Measurements from ENCODE around the gene TAF11L2. TPM values are rescaled to one million over a fixed set of nuclear protein-coding genes. Genes with fewer than 3 reads are reported as not detected.
"Not testable (repeated sequence)": the region's sequence is repeated elsewhere in the genome, so short reads cannot be mapped to it uniquely, and the experiment has no call there.

The TAF11L2 gene
- not detected in 2 replicates for total RNA-seq (2014; rRNA removed; shearing (Covaris generic))

DNA sequence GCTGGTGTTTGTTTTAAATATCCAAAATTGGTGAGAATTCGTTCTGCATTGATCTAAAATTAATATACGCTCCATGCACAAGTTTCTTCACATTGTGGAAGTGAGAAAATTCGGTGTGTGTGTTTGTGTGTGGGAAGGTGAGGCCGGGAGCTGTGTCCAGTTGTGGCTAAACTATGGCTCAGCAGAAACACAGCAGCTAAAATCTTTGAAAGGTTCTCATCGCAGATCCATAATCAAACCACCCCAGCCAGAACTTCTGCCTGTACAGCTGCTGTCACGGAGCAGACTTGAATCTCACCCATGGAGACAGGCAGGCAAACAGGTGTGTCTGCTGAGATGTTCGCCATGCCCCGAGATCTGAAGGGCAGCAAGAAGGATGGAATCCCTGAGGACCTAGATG is at the start of gene TAF11L2:
TSS of gene TAF11L2 (plus strand) at position 301 of the 400 bp plus-strand sequence.
- DNase-seq (ENCODE audit: low spot score) = not testable (repeated sequence)

DNA sequence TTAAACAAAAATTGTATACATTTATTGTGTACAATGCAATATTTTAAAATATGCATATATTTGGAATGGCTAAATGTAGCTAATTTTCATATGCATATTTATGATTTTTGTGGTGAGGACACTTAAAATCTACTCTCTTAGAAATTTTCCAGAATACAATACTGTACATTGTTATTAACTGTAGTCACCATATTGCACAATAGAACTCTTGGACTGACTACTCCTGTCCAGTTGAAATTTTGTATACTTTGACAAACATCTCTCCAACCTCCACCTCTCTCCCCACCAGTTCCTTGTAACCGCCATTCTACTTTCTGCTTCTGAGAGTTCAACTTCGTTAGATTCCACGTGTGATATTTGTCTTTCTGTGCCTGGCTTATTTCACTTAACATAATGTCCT is 49.2 kb upstream of the TAF11L2 start:
- DNase-seq (ENCODE audit: low spot score) = no peak

DNA sequence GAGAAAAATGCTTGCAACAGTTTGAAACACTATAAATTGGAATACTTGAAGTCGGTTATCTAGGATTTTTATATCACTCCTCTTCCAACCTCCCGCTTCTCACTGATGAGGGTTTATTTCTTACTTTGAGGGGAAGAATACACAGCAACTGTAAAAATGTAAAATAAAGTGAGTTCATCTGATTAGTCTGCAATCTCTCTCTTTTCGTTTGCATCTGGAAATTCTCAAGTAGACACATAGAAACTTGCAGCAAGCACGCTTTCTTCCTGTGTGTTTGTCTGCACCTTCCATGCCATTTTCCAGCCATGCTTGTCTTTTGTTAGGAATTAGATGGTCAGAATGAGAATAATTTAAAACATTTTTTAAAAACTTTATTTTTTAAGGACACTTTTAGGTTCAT is 45.1 kb upstream of the TAF11L2 start:
- no peak for DNase-seq (ENCODE audit: low spot score)

DNA sequence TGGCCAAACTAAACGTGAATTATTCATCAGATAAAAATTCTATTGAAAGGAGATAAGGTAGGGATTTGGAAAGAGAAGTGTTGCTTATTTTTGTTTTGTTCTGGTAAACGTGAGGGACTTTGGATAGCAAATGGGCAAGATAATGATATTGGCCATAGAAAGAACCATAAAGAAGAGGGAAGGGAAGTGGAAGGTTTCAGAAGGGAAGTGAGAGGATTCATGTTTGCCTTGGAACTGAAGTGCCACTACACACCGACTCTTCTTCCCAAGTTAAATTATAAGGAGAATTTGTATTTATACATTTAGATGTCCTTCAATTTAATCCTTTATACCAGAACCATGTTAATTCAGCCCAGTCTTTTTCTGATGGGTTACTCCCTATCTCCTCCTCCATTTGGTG is 42.1 kb upstream of the TAF11L2 start:
- DNase-seq (ENCODE audit: low spot score) = no peak

DNA sequence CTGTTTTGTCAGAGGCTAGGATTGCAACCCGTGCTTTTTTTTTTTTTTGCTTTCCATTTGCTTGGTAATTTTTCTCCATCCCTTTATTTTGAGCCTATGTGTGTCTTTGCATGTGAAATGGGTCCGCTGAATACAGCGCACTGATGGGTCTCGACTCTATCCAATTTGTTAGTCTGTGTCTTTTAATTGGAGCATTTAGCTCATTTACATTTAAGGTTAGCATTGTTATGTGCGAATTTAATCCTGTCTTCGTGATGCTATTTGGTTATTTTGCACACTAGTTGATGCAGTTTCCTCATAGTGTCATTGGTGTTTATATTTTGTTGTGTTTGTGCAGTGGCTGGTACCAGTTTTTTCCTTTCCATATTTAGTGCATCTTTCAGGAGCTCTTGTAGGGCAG is 36.2 kb upstream of the TAF11L2 start:
- DNase-seq (ENCODE audit: low spot score) = no peak

DNA sequence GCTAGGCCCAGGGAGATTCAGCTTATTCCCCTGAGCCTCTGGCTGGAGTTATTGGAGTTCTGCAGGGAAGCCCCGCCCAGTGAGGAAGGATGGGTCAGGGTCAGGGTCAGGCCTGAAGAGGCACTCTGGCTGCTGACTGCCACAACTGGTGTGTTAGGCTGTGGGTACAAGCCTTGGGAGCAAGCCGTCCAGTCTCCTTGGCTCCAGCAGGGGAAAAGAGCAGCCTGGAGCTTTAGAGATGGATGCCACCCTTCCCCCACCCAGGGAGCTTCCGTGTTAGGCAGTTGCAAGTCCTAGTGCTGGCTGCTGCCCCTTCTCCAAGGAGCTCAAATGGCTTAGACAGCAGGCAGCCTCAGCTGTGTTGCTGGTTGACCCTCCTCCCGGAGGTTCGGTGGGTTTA is 34.4 kb upstream of the TAF11L2 start:
- DNase-seq (ENCODE audit: low spot score) = no peak

DNA sequence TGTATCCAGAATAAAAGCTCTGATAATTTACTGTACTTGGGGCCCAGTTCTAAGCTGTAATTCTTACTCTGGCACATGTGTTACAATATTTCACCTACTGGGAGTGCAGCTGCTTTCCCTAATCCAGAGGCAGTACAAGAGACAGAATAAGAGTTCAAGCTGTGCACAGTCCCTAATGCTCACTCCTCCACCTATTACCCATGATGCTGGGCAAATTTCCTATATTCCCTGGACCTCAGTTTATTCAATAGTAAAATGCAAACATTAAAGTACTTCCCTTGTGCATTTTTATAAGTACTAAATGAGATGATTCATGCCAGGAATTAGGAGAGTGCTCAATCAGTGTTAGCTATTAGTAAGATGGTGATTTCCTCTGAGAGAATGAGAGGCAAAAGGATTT is 28.0 kb upstream of the TAF11L2 start:
- DNase-seq (ENCODE audit: low spot score) = no peak

DNA sequence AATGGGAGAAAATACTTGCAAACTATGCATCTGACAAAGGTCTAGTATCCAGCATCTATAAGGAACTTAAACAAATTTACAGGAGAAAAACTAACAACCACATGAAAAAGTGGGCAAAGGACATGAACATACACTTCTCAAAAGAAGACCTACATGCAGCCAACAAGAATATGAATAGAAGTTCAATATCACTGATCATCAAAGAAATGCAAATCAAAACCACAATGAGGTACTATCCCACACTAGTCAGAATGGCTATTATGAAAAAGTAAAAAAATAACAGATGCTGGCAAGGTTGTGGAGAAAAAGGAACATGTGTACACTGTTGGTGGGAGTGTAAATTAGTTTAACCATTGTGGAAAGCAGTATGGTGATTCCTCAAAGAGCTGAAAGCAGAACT is 23.0 kb upstream of the TAF11L2 start:
- not testable (repeated sequence) for DNase-seq (ENCODE audit: low spot score)

DNA sequence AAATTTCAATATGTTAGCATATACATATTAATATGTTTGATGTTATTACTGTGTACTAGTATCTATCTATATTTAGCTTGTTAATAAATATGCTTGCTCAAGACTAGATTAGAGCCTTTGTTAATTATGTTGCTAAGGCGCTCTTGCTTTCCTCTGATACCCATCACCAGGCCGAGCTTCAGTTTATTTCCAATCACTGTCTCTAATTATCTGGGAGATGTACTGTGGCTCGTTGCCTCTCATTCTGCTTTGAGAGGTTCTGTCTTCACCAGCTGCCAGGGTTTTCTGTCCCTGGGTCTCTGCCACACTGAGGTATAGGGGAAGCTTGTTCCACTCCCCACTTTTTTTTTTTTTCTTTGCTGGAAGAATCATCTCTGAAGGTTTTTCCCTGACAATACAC is 21.0 kb upstream of the TAF11L2 start:
- DNase-seq (ENCODE audit: low spot score) = no peak

DNA sequence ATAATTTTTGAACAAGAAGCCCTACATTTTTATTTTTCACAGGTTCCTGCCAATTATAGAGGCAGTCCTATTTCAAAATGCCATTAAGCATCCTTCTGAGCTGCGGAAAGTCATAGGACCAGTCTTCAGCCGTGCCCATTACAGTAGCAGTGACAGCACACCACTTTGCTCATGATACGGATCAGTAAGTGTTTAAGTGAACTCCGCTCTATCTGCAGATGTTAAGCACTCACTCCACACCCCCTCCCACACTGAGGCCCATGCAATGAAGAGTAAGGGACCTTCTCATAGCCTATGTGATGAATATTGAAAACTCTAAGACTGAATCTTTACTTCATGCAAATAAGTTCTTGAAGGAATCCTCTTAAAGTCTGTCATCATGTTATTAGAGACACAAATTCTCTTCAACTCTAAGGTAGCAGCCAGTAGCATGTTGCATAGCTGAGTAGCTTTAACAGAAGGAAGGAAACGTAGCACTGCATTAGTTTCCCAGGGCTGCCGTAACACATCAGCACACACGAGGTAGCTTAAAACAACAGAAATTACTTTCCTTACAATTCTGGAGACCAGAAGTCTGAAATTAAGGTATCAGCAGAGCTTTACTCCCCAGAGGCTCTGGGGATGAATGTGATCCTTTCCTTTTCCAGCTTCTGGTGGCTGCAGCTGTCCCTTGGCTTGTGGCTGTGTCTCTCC is 20.3 kb upstream of the TAF11L2 start:
- no peak for DNase-seq (ENCODE audit: low spot score)

DNA sequence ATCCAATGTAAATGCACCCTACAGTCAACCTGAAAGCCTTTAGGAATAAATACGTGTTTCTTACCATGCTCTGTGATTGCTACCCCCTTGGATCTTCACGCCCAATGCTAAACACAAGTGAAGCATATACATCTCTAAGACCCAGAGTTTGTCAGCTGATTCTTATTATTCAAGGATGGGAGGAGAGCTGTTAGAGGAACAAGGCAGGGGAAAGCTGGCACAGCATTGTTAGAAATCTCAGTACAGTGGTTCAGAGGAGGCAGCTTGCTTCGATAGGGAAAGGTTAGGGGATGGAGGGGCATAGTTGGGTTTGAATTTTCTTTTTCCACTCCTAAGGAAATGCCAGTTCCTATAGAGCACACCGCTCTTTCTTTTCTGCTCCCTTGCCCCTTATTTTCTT is 16.7 kb upstream of the TAF11L2 start:
- no peak for DNase-seq (ENCODE audit: low spot score)

DNA sequence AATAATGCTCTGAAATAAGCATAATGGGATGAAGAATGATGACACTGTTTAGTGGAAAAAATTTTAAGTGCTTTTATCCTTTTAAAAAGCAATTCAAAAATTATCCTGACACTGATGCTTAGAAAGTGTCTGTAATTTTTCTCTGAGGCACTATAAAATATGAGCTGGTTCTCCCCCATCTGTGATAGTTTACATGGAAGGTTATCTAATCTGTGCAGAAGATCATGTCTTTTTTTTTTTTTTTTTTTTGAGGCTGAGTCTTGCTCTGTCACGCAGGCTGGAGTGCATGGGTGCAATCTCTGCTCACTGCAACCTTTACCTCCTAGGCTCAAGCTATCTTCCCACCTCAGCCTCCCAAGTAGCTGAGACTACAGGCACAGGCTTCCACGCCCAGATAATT is 15.2 kb upstream of the TAF11L2 start:
- DNase-seq (ENCODE audit: low spot score) = no peak

DNA sequence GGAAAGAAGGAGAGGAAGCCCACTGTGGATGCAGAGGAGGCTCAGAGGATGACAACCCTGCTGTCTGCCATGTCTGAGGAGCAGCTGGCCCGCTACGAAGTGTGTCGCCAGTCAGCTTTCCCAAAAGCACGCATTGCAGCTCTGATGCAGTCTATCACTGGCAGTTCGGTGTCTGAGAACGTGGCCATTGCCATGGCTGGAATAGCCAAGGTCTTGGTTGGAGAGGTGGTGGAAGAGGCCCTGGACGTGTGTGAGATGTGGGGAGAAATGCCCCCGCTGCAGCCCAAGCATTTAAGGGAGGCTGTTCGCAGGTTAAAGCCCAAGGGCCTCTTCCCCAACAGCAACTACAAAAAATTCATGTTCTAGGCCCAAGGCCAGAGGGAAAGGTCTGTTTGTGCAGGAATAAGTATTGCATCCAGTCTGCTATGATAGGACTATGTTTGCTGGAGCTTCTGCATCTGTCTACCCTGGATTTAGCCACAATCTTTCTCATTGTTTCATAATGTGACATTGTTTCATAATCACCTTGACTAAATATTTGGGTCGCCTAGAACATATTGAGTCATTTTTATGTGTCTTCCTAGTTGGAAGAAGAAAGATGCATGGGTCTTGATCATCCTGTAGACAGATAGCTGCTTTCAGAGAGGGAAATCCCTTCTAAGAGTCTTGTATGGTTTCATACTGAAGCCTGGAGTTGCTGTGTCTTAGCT is 11.4 kb upstream of the TAF11L2 start:
- DNase-seq (ENCODE audit: low spot score) = not testable (repeated sequence)

DNA sequence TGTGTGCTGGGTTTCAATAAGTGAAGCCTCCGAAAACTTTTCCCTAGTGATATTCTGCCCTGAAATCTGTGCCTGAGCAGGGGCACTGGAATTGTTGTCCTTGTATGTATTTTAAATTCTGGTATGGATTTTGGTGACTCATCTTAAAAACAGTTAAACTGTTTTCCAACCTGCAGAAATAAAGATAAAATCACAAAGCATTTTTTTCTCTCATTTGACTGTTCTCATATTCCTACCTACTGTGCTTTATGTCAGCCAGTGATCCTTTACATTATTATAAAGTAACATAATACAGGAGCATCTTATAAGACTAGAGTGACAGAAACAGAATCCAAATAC is 10.9 kb upstream of the TAF11L2 start:
- DNase-seq (ENCODE audit: low spot score) = no peak

DNA sequence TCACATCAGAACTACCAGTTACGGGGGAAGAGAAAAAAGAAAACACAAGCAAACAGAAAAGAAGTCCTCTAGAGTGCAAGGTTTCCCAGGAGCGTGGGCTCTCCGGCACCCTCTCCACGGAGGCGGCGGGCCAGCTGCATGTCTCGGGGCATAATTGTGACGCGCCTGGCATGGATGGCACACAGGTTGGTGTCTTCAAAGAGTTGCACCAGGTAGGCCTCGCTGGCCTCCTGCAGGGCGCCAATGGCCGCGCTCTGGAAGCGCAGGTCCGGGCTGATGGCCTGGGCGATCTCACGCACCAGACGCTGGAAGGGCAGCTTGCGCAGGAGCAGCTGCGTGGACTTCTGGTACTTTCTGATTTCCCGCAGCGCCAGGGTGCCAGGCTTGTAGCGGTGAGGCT is 6.8 kb upstream of the TAF11L2 start:
- DNase-seq (ENCODE audit: low spot score) = not testable (repeated sequence)

DNA sequence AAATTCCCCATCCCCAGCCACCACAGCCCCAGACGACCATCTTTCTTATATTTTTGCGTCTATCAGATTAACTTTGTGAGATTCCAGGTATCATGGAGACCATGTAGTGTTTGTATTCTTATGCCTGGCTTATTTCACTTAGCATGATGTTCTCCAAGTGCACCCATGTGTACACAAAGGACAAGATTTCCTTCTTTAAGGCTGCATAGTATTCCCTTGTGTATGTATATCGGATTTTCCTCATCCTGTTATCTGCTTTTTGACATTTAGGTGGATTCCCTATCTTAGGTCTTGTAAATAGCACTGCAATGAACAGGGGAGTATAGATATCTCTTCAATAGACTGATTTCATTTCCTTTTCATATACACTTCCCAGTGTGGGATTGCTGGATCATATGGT is 5.3 kb upstream of the TAF11L2 start:
- no peak for DNase-seq (ENCODE audit: low spot score)

DNA sequence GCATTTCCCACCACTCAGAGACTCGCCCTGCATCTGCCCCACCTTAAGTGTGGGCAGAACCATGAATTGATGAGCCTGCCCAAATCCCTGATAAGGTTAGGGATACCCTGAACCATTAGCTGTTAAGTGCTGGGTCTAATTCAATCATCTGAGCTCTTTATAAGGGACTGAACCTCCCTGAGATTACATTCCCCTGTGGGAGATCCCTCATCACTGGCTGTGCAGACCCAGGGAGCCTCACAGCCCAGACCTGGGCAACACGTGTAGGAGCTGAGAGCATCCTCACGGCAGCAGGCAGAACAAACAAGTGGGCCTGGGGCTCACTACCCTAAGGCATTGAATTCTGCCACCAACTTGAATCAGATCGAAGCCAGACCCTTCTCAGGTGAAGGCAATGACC is 585 bp upstream of the TAF11L2 start:
- DNase-seq (ENCODE audit: low spot score) = no peak

DNA sequence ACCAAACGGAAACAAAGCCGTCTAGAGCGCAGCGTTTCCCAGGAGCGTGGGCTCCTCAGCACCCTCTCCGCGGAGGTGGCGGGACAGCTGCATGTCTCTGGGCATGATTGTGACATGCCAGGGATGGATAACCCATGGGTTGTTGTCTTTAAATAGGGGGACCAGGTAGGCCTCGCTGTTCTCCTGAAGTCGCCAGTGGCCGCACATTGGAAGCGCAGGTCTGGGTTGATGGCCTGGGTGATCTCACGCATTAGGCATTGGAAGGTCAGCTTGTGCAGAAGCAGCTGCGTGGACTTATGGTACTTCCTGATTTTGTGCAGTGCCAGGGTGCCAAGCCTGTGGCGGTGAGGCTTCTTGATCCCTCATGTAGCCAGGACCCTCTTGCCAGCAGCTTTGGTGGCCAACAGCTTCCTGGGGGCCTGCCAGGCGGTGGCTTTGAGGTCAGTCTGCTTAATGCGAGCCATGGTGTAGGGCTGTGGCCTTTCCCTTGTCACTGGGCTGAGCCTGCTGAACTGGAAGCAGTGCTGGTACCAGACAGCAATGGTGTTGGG is 13.8 kb downstream of the TAF11L2 start:
- DNase-seq (ENCODE audit: low spot score) = no peak

DNA sequence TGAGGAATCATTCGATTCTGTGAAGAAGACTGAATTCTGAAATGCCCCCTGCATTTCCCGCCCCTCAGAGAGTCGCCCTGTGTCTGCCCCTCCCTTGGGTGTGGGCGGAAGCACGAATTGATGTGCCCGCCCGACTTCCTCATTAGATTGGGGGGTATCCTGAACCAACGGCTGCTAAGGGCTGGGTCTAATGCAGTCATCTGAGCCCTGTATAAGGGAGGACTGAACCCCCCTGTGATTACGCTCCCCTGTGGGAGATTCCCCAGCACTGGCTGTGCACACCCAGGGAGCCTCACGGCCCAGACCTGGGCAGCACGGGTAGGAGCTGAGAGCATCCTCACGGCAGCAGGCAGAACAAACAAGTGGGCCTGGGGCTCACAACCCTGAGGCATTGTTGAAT is 19.5 kb downstream of the TAF11L2 start:
- not testable (repeated sequence) for DNase-seq (ENCODE audit: low spot score)

DNA sequence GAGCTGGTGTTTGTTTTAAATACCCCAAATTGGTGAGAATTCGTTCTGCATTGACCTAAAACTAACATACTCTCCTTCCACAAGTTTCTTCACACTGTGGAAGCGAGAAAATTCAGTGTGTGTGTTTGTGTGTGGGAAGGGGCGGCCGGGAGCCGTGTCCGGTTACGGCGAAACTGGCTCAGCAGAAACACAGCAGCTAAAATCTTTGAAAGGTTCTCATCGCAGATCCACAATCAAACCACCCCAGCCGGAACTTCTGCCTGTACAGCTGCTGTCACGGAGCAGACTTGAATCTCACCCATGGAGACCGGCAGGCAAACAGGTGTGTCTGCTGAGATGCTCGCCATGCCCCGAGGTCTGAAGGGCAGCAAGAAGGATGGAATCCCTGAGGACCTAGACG is 20.0 kb downstream of the TAF11L2 start, which contains the start of gene TAF11L3:
TSS of gene TAF11L3 (plus strand) at position 301 of the 400 bp plus-strand sequence.
- DNase-seq (ENCODE audit: low spot score) = not testable (repeated sequence)

DNA sequence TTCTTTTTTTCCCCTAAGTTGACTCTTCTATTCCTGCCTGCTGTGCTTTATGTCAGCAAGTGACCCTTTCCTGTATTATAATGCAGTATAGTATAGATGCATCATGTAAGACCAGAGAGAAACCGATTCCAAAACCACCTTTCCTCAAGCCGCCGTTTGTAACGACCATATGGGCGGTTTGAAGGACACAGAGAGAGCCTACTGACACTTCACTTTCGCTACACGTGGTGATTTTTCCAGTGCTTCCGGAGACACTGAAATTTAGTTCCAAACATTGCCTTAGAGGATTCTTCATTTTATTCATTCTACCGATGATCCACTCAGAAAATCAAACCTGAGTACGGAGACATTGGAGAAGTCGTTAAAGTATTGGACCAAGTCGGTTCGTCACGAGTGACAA is 21.5 kb downstream of the TAF11L2 start:
- DNase-seq (ENCODE audit: low spot score) = not testable (repeated sequence)

DNA sequence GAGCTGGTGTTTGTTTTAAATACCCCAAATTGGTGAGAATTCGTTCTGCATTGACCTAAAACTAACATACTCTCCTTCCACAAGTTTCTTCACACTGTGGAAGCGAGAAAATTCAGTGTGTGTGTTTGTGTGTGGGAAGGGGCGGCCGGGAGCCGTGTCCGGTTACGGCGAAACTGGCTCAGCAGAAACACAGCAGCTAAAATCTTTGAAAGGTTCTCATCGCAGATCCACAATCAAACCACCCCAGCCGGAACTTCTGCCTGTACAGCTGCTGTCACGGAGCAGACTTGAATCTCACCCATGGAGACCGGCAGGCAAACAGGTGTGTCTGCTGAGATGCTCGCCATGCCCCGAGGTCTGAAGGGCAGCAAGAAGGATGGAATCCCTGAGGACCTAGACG is 23.5 kb downstream of the TAF11L2 start, which contains the start of gene TAF11L4:
TSS of gene TAF11L4 (plus strand) at position 301 of the 400 bp plus-strand sequence.
- DNase-seq (ENCODE audit: low spot score) = not testable (repeated sequence)

DNA sequence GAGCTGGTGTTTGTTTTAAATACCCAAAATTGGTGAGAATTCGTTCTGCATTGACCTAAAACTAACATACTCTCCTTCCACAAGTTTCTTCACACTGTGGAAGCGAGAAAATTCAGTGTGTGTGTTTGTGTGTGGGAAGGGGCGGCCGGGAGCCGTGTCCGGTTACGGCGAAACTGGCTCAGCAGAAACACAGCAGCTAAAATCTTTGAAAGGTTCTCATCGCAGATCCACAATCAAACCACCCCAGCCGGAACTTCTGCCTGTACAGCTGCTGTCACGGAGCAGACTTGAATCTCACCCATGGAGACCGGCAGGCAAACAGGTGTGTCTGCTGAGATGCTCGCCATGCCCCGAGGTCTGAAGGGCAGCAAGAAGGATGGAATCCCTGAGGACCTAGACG is 26.9 kb downstream of the TAF11L2 start, which contains the start of gene TAF11L5:
TSS of gene TAF11L5 (plus strand) at position 301 of the 400 bp plus-strand sequence.
- not testable (repeated sequence) for DNase-seq (ENCODE audit: low spot score)
